Lower lobe of right lung (tissue), 2 donors: ENCODE data around the gene FGFR2. TPM values are rescaled to one million over a fixed set of nuclear protein-coding genes. Genes with fewer than 3 reads are reported as not detected.

Source experiments
- ATAC-seq, 2 donors: fragments of 200-7000 bp; cut with Tn5 transposase; one replicate each; pipeline ENCODE4 v1.9.1; 2020 to 2022; ENCODE audit warnings: mild to moderate bottlenecking in 2 of 2, moderate library complexity in 2 of 2
- DNase-seq: peaks from one replicate; pipeline ENCODE4 v3.0.0-alpha.2; 2020
- H3K27ac ChIP-seq: fragments of 200-600 bp; one replicate; pipeline ENCODE4 v1.8.0; 2022
- H3K27me3 ChIP-seq: fragments of 200-600 bp; one replicate; pipeline ENCODE4 v1.8.0; 2022; ENCODE audit warnings: low read depth
- H3K36me3 ChIP-seq: fragments of 200-600 bp; one replicate; pipeline ENCODE4 v1.8.0; 2022; ENCODE audit warnings: mild to moderate bottlenecking
- H3K4me1 ChIP-seq: fragments of 200-600 bp; one replicate; pipeline ENCODE4 v1.8.0; 2022
- H3K4me3 ChIP-seq: fragments of 200-600 bp; one replicate; pipeline ENCODE4 v1.8.0; 2022; ENCODE audit warnings: mild to moderate bottlenecking
- H3K9me3 ChIP-seq: fragments of 200-600 bp; one replicate; pipeline ENCODE4 v1.8.0; 2022
- CTCF ChIP-seq: fragments of 200-600 bp; IDR thresholded peaks from one replicate; pipeline ENCODE4 v1.8.0; 2022; ENCODE audit warnings: antibody characterized with exemption, mild to moderate bottlenecking
- intact Hi-C: fragments of 100-400 bp; cut with DNase I; formaldehyde crosslinking; loops from one replicate; pipeline ENCODE4 v1.11.0; 2022
- total RNA-seq: library from RNA; stranded (reverse); fragmentation: NEBNext Ultra II Directional; extraction: Animal tissue kit (Norgen Biotek cat#: 25700); gene quantifications from one replicate; pipeline ENCODE4 v1.2.1, GENCODE V29; 2021
- donor health status: DM: no; HTN: yes; CAD: no; lungs with severe emphysema.

Gene FGFR2
- total RNA-seq, 1 donor from 2014 or later, result 59.2 TPM

GRCh38 chr10:121610798-121611323, 12.6 kb upstream of the FGFR2 start:
- Histone ChIP-seq H3K27me3 (peaks cover 14% of the 10 kb centered on the region), H3K9me3 (no peaks in the 10 kb centered on the region), H3K4me3 (no peak overlapping the region), H3K27ac (no peak overlapping the region), H3K36me3 (no peaks in the 10 kb centered on the region), H3K4me1 (no peaks in the 10 kb centered on the region)
- TF ChIP-seq CTCF, result no peak
- intact Hi-C loops, result no loop called here
- no peak for DNase-seq
- no peak for ATAC-seq

- peaks cover 14% of the 10 kb centered on the region for H3K27me3 ChIP-seq
- H3K9me3 ChIP-seq, result no peaks in the 10 kb centered on the region
- ATAC-seq (no peak), DNase-seq (no peak)
- no peaks in the 10 kb centered on the region for H3K36me3 ChIP-seq
- H3K27ac ChIP-seq, result no peak overlapping the region
- intact Hi-C loops, result loop anchor here (5.0 kb wide), 1 partner anchor 662 kb away; no protein-coding TSS in a partner anchor
- no peak for TF ChIP-seq CTCF
- no peaks in the 10 kb centered on the region for H3K4me1 ChIP-seq
- no peak overlapping the region for H3K4me3 ChIP-seq
These were observed 11.5 kb upstream of the FGFR2 start for GRCh38 chr10:121609426-121610380.

- Histone ChIP-seq H3K36me3 (no peaks in the 10 kb centered on the region), H3K27ac (no peak overlapping the region), H3K4me3 (peak overlapping the region; percentile 43), H3K4me1 (no peaks in the 10 kb centered on the region), H3K9me3 (no peaks in the 10 kb centered on the region), H3K27me3 (peaks cover 14% of the 10 kb centered on the region)
- peak; percentile 90 for TF ChIP-seq CTCF
- intact Hi-C loops, result loop anchor here (5.0 kb wide), 1 partner anchor 661 kb away; no protein-coding TSS in a partner anchor
- ATAC-seq (peak; percentile 95), DNase-seq (peak; percentile 66)
These were observed 10.4 kb upstream of the FGFR2 start for GRCh38 chr10:121608469-121609190.

DNA sequence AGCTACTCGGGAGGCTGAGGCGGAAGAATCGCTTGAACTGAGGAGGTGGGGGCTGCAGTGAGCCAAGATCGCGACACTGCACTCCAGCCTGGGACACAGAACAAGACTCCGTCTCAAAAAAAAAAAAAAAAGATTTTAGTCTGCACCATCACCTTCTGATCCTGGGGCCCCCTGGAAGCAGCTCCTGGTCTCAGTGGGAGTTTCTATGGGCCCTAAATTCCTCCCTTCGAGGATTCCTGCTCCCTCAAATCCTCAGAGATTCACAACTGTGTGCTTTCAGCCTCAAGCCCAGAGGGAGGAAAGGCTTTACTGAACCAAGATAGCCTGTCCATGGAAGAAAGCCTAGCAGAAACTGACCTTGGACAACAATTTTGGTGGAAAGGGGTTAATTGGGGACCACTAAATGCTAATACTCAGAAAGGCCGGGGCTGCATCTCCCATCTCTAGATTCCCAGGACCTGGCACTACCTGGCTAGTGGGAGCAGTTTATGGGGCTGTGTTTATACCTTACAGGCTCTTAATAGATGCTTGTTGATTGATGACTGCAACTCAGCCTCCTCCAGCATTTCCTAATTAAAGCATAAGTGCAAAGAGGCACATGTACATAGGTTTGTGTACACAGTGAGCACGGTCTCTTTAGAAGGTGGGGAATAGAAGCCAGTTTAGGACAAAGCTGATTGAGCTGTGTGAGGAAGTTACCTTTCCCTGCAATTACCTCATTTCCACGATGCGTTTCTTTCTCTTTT, 9.2 kb upstream of the FGFR2 start:
- H3K27ac ChIP-seq, result no peak overlapping the region
- no peaks in the 10 kb centered on the region for H3K36me3 ChIP-seq
- intact Hi-C loops, result loop anchor here (5.0 kb wide), 1 partner anchor 660 kb away; no protein-coding TSS in a partner anchor
- ATAC-seq (no peak), DNase-seq (no peak)
- no peaks in the 10 kb centered on the region for H3K9me3 ChIP-seq
- H3K4me1 ChIP-seq, result no peaks in the 10 kb centered on the region
- no peak for TF ChIP-seq CTCF
- H3K27me3 ChIP-seq, result peaks cover 14% of the 10 kb centered on the region
- H3K4me3 ChIP-seq, result no peak overlapping the region

GRCh38 chr10:121605708-121606107, 7.5 kb upstream of the FGFR2 start:
- intact Hi-C loops, result loop anchor here (5.0 kb wide), 1 partner anchor 658 kb away; no protein-coding TSS in a partner anchor
- no peak for DNase-seq
- Histone ChIP-seq H3K9me3 (no peaks in the 10 kb centered on the region), H3K36me3 (no peaks in the 10 kb centered on the region), H3K4me1 (no peaks in the 10 kb centered on the region), H3K4me3 (no peak overlapping the region), H3K27me3 (peaks cover 25% of the 10 kb centered on the region), H3K27ac (no peak overlapping the region)
- no peak for TF ChIP-seq CTCF
- ATAC-seq, result no peak
